ENCODE measurements around the gene VAV2. TPM values are rescaled to one million over a fixed set of nuclear protein-coding genes. Genes with fewer than 3 reads are reported as not detected.

VAV2 gene
- total and polyA plus RNA-seq, 9 of the 15 experiments (the other 6 are each of a cell fraction or from before 2014, with no cell fraction given), result 0.01 to 2.7 (median 1.0) TPM; not detected in 1

DNA sequence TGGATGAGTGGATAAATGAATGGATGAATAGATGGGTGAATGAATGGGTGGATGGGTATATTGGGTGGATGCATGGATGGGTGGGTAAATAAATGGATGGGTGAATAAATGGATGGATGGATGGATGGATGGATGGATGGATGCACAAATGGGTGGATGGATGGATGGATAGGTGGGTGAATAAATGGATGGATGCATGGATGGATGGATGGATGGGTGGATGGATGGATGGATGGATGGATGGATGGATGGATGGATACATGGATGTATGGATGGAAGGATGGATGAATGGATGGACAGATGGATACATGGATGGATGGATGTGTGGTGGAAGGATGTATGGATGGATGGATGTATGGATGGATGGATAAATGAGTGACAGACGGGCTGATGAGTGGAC, 140.4 kb downstream of the VAV2 start:
- ChIA-PET CTCF (ENCODE audit: low intra/inter-chr PET ratio) (no interaction called here), POLR2A (no interaction called here)
- Histone ChIP-seq H2AFZ (ENCODE audit: low read depth, low read length) (no peak overlapping the region), H3K9ac (ENCODE audit: insufficient read depth in 1 of 2, low read depth in 2 of 2, low read length in 2 of 2) (no peak overlapping the region), H3K27me3 (ENCODE audit: control insufficient read depth in 2 of 2, insufficient read depth in 2 of 2, low read length in 2 of 2) (peaks cover 5 to 75% of the 10 kb centered on the region in 2 experiments), H4K20me1 (replicated peaks; ENCODE audit: control insufficient read depth, insufficient read depth, low read length) (peaks cover 15% of the 10 kb centered on the region), H3K79me2 (ENCODE audit: control insufficient read depth, insufficient read depth, low read length) (no peaks in the 10 kb centered on the region), H3K9me1 (ENCODE audit: control insufficient read depth, insufficient read depth, low read length) (peaks cover 4% of the 10 kb centered on the region), H3K9me3 (replicated peaks; ENCODE audit: control insufficient read depth, insufficient read depth, low read depth, low read length) (no peaks in the 10 kb centered on the region), H3K4me1 (replicated peaks in 1 of 2; ENCODE audit: control insufficient read depth in 2 of 2, insufficient read depth in 2 of 2, low read length in 2 of 2) (no peaks in the 10 kb centered on the region), H3K36me3 (ENCODE audit: control insufficient read depth, insufficient read depth, low read length) (no peaks in the 10 kb centered on the region), H3K4me2 (ENCODE audit: insufficient read depth, low read length) (no peak overlapping the region), H3K27ac (ENCODE audit: extremely low read depth, low read depth, low read length) (no peak overlapping the region), H3K4me3 (no peak overlapping the region)
- FAIRE-seq (no peak), DNase-seq (ENCODE audit: extremely low read depth in 1 of 4, low spot score in 3 of 4) (no peak), ATAC-seq (no peak)
- intact Hi-C loops (cut with micrococcal nuclease) (loop anchor here (2.0 kb wide), 1 partner anchor 33 kb away; no protein-coding TSS in a partner anchor), in situ Hi-C loops (cut with MboI) (no loop called here)
- BruUV-seq (replicated peaks), result no TSS peak
- TF ChIP-seq SIRT6 (IDR thresholded peaks at IDR 0.05; ENCODE audit: low read depth, low read length) (no peak), NCOR1 (IDR thresholded peaks at IDR 0.05) (no peak), CHD4 (IDR thresholded peaks at IDR 0.05; ENCODE audit: insufficient read depth, insufficient replicate concordance, low read depth, low read length, poor library complexity, severe bottlenecking) (no peak), GTF2E2 (tag; IDR thresholded peaks at IDR 0.05) (no peak), ZC3H8 (IDR thresholded peaks at IDR 0.05) (no peak), NFRKB (IDR thresholded peaks at IDR 0.05; ENCODE audit: low read depth) (no peak), TRIM28 (IDR thresholded peaks at IDR 0.05) (no peak), ZNF444 (CRISPR knock-in tag; IDR thresholded peaks at IDR 0.05) (no peak), MECOM (CRISPR knock-in tag; IDR thresholded peaks at IDR 0.05) (no peak), RERE (CRISPR knock-in tag; IDR thresholded peaks at IDR 0.05; ENCODE audit: borderline replicate concordance) (no peak), FOS (IDR thresholded peaks at IDR 0.05; ENCODE audit: extremely low read depth, insufficient read length) (no peak)
- WGBS (ENCODE audit: insufficient coverage, low coverage, missing lambda C conversion rate), result 0% methylated on average over 1 of the region's 1 CpG

Measured in K562 (cell line).